WTC11 (cell line): ENCODE data around the gene PREP. TPM values are rescaled to one million over a fixed set of nuclear protein-coding genes. Genes with fewer than 3 reads are reported as not detected.
A peak's percentile ranks its signal among the peaks of the same experiment; 100 is the strongest.

Experiments used
- ATAC-seq: fragments of 200-7000 bp; cut with Tn5 transposase; 2 replicates; pipeline ENCODE4 v1.10.0; 2021; ENCODE audit warnings: mild to moderate bottlenecking, moderate library complexity
- CTCF ChIA-PET: fragments of 300-600 bp; sonication (Branson Sonifier 250); formaldehyde crosslinking; loops from one replicate; lab custom pipeline; 2021; ENCODE audit warnings: antibody characterized with exemption; lab: Charles Lee
- POLR2A ChIA-PET: fragments of 350-600 bp; sonication (Branson Sonifier 250); formaldehyde crosslinking; loops from one replicate; lab custom pipeline; 2021; ENCODE audit warnings: antibody characterized with exemption; lab: Charles Lee
- DNase-seq: peaks from one replicate; pipeline ENCODE4 v3.0.0; 2021; ENCODE audit warnings: low spot score
- H3K27ac Mint-ChIP-seq: 2 replicates; pipeline ENCODE4 v1.8.0; 2021; ENCODE audit warnings: mixed read lengths
- H3K27me3 Mint-ChIP-seq: 2 replicates; pipeline ENCODE4 v1.8.0; 2021; ENCODE audit warnings: low read depth, mild to moderate bottlenecking, moderate library complexity, mixed read lengths
- H3K36me3 Mint-ChIP-seq: 2 replicates; pipeline ENCODE4 v1.8.0; 2021; ENCODE audit warnings: mixed read lengths
- H3K4me1 Mint-ChIP-seq: 2 replicates; pipeline ENCODE4 v1.8.0; 2022; ENCODE audit warnings: mixed read lengths
- H3K4me3 Mint-ChIP-seq: 2 replicates; pipeline ENCODE4 v1.8.0; 2021; ENCODE audit warnings: mild to moderate bottlenecking, moderate library complexity, mixed read lengths
- H3K9me3 Mint-ChIP-seq: 2 replicates; pipeline ENCODE4 v1.8.0; 2021; ENCODE audit warnings: mixed read lengths
- EMX1 ChIP-seq: fragments of 250-450 bp; sonication (Bioruptor Pico); IDR thresholded peaks from 2 replicates; pipeline ENCODE4 v1.8.0; 2021; ENCODE audit warnings: mild to moderate bottlenecking
- IRF2 ChIP-seq: sonication (generic); formaldehyde crosslinking; IDR thresholded peaks from 2 replicates; pipeline ENCODE4 v1.8.0; 2022; ENCODE audit warnings: low read depth, missing genetic modification reagents, borderline replicate concordance
- NFATC4 ChIP-seq: fragments of 250-450 bp; sonication (Bioruptor Pico); IDR thresholded peaks from 2 replicates; pipeline ENCODE4 v1.9.0; 2021; ENCODE audit warnings: mild to moderate bottlenecking
- OVOL2 ChIP-seq: fragments of 250-450 bp; sonication (Bioruptor Pico); IDR thresholded peaks from 2 replicates; pipeline ENCODE4 v1.9.0; 2021; ENCODE audit warnings: mild to moderate bottlenecking, borderline replicate concordance
- PRRX2 ChIP-seq: fragments of 250-450 bp; sonication (Bioruptor Pico); IDR thresholded peaks from 2 replicates; pipeline ENCODE4 v1.8.0; 2021; ENCODE audit warnings: mild to moderate bottlenecking
- RELA ChIP-seq: sonication (generic); formaldehyde crosslinking; IDR thresholded peaks from 2 replicates; pipeline ENCODE4 v1.8.1; 2022; ENCODE audit warnings: missing genetic modification reagents, mild to moderate bottlenecking, borderline replicate concordance
- SMAD4 ChIP-seq: sonication (generic); formaldehyde crosslinking; IDR thresholded peaks from 2 replicates; pipeline ENCODE4 v1.8.0; 2022; ENCODE audit warnings: mild to moderate bottlenecking, missing genetic modification reagents
- SOX15 ChIP-seq: fragments of 250-450 bp; sonication (Bioruptor Pico); IDR thresholded peaks from 2 replicates; pipeline ENCODE4 v1.9.0; 2021; ENCODE audit warnings: mild to moderate bottlenecking
- ZNF219 ChIP-seq: sonication (generic); formaldehyde crosslinking; IDR thresholded peaks from 2 replicates; pipeline ENCODE4 v1.8.0; 2023; ENCODE audit warnings: missing genetic modification reagents, mild to moderate bottlenecking, borderline replicate concordance
- ZNF396 ChIP-seq: fragments of 250-450 bp; sonication (Bioruptor Pico); IDR thresholded peaks from 2 replicates; pipeline ENCODE4 v1.8.0; 2021; ENCODE audit warnings: mild to moderate bottlenecking, moderate library complexity, borderline replicate concordance
- total RNA-seq: library from RNA; stranded (reverse); gene quantifications from 3 replicates; pipeline ENCODE4 v1.2.3, GENCODE V29; 2021
- TF ChIP-seq, protein P1 (sequence below): fragments of 250-450 bp; sonication (Bioruptor Pico); IDR thresholded peaks from 2 replicates; pipeline ENCODE4 v1.9.0; 2021; ENCODE audit warnings: mild to moderate bottlenecking
- TF ChIP-seq, protein P2 (sequence below): fragments of 250-450 bp; sonication (Bioruptor Pico); IDR thresholded peaks from 2 replicates; pipeline ENCODE4 v2.1.2; 2022; ENCODE audit warnings: mild to moderate bottlenecking, moderate library complexity
- TF ChIP-seq, protein P3 (sequence below): fragments of 250-450 bp; sonication (Bioruptor Pico); IDR thresholded peaks from 2 replicates; pipeline ENCODE4 v1.8.0; 2021; ENCODE audit warnings: mild to moderate bottlenecking
- TF ChIP-seq, protein P4 (sequence below): sonication (generic); formaldehyde crosslinking; IDR thresholded peaks from 2 replicates; pipeline ENCODE4 v1.8.0; 2022; ENCODE audit warnings: mild to moderate bottlenecking, missing genetic modification reagents
- TF ChIP-seq, protein P5 (sequence below): sonication (generic); formaldehyde crosslinking; conservative IDR thresholded peaks from 2 replicates; pipeline ENCODE4 v1.8.1; 2022; ENCODE audit warnings: mild to moderate bottlenecking, missing genetic modification reagents
- TF ChIP-seq, protein P6 (sequence below): sonication (generic); formaldehyde crosslinking; IDR thresholded peaks from 2 replicates; pipeline ENCODE4 v1.8.1; 2022; ENCODE audit warnings: low read depth, mild to moderate bottlenecking, moderate library complexity, missing genetic modification reagents, borderline replicate concordance
- TF ChIP-seq, protein P7 (sequence below): sonication (generic); formaldehyde crosslinking; IDR thresholded peaks from 2 replicates; pipeline ENCODE4 v1.8.1; 2022; ENCODE audit warnings: missing genetic modification reagents, borderline replicate concordance
- TF ChIP-seq, protein P8 (sequence below): sonication (generic); formaldehyde crosslinking; conservative IDR thresholded peaks from 2 replicates; pipeline ENCODE4 v1.8.1; 2023; ENCODE audit warnings: mild to moderate bottlenecking, low read depth, missing genetic modification reagents, moderate library complexity

The PREP gene
- total RNA-seq, 1 experiment from 2014 or later = 58.8 TPM

DNA sequence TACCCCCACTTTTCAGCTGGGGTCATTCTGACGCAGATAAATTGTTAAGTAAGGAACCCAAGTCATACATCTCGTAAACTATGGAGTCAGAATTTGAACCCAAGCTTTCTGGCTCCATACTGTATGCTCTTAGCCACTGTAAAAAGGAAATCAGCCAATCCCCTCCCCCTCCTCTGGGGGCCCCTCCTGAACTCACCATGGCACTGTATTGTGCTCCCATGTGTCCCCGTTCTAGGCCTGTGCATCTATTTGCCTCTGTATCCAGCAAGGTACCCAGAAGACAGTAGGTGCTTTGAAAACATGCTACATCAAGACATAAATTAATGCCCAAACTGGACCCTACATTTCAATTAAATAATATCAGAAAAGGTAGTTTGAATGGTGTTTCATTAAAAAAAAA lies 98.5 kb downstream of the PREP start:
- POLR2A ChIA-PET = no interaction called here
- no peaks in the 10 kb centered on the region for H3K9me3 Mint-ChIP-seq
- H3K4me3 Mint-ChIP-seq = no peak overlapping the region
- DNase-seq (no peak), ATAC-seq (peak; percentile 61)
- no peaks in the 10 kb centered on the region for H3K27me3 Mint-ChIP-seq
- H3K4me1 Mint-ChIP-seq = peaks cover 17% of the 10 kb centered on the region
- H3K36me3 Mint-ChIP-seq = peaks cover 4% of the 10 kb centered on the region; the same call in 1 of the 2 replicates
- CTCF ChIA-PET = no interaction called here
- no peak for TF ChIP-seq ZNF396 (CRISPR knock-in tag)
- no peak overlapping the region for H3K27ac Mint-ChIP-seq

DNA sequence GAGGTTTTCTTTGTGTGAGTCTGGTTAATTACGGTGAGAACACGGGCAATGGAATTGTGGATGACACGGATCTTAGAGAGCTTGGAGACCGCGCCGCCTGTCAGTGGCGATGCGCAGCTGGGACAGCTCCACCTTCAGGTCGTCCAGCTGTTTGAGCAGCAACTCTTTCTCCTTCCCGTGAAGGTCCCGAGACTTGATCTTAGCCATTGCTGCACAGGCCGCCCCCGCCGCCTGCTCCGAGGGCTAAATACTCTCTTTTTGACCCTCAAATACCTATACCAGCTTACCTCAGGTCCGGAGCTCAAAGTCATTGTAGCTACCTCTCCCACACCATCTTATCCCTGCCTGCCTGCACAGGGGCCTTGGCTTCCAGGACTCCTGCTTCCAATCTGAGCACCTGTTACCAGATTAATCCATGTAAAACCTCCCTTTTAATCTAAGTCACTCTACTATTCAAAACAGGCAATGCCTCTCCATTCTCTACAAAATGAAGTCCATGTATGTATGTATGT lies 100.2 kb downstream of the PREP start:
- Mint-ChIP-seq H3K9me3 (no peaks in the 10 kb centered on the region), H3K4me3 (no peak overlapping the region), H3K36me3 (peaks cover 4% of the 10 kb centered on the region; the same call in 1 of the 2 replicates), H3K27me3 (no peaks in the 10 kb centered on the region), H3K4me1 (peaks cover 17% of the 10 kb centered on the region), H3K27ac (no peak overlapping the region)
- DNase-seq (peak; percentile 30), ATAC-seq (peak; percentile 69)
- ChIA-PET POLR2A (no interaction called here), CTCF (interaction anchor here (0.8 to 2.8 kb wide), 3 partner anchors 9 to 215 kb away, joined by 3 to 13 read pairs (median 6); no protein-coding TSS in a partner anchor)
- TF ChIP-seq NFATC4 (CRISPR knock-in tag) (no peak), ZNF219 (CRISPR knock-in tag) (no peak), OVOL2 (CRISPR knock-in tag) (no peak), PRRX2 (CRISPR knock-in tag) (no peak), IRF2 (no peak), SOX15 (CRISPR knock-in tag) (no peak), RELA (CRISPR knock-in tag) (no peak), SMAD4 (CRISPR knock-in tag) (no peak), EMX1 (CRISPR knock-in tag) (no peak)
- TF ChIP-seq, protein P1, sequence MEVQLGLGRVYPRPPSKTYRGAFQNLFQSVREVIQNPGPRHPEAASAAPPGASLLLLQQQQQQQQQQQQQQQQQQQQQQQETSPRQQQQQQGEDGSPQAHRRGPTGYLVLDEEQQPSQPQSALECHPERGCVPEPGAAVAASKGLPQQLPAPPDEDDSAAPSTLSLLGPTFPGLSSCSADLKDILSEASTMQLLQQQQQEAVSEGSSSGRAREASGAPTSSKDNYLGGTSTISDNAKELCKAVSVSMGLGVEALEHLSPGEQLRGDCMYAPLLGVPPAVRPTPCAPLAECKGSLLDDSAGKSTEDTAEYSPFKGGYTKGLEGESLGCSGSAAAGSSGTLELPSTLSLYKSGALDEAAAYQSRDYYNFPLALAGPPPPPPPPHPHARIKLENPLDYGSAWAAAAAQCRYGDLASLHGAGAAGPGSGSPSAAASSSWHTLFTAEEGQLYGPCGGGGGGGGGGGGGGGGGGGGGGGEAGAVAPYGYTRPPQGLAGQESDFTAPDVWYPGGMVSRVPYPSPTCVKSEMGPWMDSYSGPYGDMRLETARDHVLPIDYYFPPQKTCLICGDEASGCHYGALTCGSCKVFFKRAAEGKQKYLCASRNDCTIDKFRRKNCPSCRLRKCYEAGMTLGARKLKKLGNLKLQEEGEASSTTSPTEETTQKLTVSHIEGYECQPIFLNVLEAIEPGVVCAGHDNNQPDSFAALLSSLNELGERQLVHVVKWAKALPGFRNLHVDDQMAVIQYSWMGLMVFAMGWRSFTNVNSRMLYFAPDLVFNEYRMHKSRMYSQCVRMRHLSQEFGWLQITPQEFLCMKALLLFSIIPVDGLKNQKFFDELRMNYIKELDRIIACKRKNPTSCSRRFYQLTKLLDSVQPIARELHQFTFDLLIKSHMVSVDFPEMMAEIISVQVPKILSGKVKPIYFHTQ = no peak
- TF ChIP-seq, protein P2, sequence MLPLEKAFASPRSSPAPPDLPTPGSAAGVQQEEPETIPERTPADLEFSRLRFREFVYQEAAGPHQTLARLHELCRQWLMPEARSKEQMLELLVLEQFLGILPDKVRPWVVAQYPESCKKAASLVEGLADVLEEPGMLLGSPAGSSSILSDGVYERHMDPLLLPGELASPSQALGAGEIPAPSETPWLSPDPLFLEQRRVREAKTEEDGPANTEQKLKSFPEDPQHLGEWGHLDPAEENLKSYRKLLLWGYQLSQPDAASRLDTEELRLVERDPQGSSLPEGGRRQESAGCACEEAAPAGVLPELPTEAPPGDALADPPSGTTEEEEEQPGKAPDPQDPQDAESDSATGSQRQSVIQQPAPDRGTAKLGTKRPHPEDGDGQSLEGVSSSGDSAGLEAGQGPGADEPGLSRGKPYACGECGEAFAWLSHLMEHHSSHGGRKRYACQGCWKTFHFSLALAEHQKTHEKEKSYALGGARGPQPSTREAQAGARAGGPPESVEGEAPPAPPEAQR (CRISPR knock-in tag) = no peak
- TF ChIP-seq, protein P3, sequence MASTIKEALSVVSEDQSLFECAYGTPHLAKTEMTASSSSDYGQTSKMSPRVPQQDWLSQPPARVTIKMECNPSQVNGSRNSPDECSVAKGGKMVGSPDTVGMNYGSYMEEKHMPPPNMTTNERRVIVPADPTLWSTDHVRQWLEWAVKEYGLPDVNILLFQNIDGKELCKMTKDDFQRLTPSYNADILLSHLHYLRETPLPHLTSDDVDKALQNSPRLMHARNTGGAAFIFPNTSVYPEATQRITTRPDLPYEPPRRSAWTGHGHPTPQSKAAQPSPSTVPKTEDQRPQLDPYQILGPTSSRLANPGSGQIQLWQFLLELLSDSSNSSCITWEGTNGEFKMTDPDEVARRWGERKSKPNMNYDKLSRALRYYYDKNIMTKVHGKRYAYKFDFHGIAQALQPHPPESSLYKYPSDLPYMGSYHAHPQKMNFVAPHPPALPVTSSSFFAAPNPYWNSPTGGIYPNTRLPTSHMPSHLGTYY = no peak
- TF ChIP-seq, protein P4, sequence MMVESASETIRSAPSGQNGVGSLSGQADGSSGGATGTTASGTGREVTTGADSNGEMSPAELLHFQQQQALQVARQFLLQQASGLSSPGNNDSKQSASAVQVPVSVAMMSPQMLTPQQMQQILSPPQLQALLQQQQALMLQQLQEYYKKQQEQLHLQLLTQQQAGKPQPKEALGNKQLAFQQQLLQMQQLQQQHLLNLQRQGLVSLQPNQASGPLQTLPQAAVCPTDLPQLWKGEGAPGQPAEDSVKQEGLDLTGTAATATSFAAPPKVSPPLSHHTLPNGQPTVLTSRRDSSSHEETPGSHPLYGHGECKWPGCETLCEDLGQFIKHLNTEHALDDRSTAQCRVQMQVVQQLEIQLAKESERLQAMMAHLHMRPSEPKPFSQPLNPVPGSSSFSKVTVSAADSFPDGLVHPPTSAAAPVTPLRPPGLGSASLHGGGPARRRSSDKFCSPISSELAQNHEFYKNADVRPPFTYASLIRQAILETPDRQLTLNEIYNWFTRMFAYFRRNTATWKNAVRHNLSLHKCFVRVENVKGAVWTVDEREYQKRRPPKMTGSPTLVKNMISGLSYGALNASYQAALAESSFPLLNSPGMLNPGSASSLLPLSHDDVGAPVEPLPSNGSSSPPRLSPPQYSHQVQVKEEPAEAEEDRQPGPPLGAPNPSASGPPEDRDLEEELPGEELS = no peak
- TF ChIP-seq, protein P5, sequence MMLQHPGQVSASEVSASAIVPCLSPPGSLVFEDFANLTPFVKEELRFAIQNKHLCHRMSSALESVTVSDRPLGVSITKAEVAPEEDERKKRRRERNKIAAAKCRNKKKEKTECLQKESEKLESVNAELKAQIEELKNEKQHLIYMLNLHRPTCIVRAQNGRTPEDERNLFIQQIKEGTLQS = no peak
- TF ChIP-seq, protein P6, sequence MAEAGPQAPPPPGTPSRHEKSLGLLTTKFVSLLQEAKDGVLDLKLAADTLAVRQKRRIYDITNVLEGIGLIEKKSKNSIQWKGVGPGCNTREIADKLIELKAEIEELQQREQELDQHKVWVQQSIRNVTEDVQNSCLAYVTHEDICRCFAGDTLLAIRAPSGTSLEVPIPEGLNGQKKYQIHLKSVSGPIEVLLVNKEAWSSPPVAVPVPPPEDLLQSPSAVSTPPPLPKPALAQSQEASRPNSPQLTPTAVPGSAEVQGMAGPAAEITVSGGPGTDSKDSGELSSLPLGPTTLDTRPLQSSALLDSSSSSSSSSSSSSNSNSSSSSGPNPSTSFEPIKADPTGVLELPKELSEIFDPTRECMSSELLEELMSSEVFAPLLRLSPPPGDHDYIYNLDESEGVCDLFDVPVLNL = no peak
- TF ChIP-seq, protein P7, sequence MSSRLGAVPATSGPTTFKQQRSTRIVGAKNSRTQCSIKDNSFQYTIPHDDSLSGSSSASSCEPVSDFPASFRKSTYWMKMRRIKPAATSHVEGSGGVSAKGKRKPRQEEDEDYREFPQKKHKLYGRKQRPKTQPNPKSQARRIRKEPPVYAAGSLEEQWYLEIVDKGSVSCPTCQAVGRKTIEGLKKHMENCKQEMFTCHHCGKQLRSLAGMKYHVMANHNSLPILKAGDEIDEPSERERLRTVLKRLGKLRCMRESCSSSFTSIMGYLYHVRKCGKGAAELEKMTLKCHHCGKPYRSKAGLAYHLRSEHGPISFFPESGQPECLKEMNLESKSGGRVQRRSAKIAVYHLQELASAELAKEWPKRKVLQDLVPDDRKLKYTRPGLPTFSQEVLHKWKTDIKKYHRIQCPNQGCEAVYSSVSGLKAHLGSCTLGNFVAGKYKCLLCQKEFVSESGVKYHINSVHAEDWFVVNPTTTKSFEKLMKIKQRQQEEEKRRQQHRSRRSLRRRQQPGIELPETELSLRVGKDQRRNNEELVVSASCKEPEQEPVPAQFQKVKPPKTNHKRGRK (CRISPR knock-in tag) = no peak
- TF ChIP-seq, protein P8, sequence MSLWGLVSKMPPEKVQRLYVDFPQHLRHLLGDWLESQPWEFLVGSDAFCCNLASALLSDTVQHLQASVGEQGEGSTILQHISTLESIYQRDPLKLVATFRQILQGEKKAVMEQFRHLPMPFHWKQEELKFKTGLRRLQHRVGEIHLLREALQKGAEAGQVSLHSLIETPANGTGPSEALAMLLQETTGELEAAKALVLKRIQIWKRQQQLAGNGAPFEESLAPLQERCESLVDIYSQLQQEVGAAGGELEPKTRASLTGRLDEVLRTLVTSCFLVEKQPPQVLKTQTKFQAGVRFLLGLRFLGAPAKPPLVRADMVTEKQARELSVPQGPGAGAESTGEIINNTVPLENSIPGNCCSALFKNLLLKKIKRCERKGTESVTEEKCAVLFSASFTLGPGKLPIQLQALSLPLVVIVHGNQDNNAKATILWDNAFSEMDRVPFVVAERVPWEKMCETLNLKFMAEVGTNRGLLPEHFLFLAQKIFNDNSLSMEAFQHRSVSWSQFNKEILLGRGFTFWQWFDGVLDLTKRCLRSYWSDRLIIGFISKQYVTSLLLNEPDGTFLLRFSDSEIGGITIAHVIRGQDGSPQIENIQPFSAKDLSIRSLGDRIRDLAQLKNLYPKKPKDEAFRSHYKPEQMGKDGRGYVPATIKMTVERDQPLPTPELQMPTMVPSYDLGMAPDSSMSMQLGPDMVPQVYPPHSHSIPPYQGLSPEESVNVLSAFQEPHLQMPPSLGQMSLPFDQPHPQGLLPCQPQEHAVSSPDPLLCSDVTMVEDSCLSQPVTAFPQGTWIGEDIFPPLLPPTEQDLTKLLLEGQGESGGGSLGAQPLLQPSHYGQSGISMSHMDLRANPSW (CRISPR knock-in tag) = no peak
